ENCODE results near the gene MRPL44.
A peak's percentile ranks its signal among the peaks of the same experiment; 100 is the strongest.

- peak; percentile 53 to 81 (median 77) for TF ChIP-seq CTCF (IDR thresholded peaks at IDR 0.05)
- no peak for TF ChIP-seq POLR2A (IDR thresholded peaks at IDR 0.05)
Observed at GRCh38 chr2:223993634-223994232, 36.5 kb downstream of the MRPL44 start.
